ENCODE measurements around the gene UBA5. TPM values are rescaled to one million over a fixed set of nuclear protein-coding genes. Genes with fewer than 3 reads are reported as not detected.

The UBA5 gene
- polyA plus RNA-seq, 3 donors, result 9.3 to 19.5 (median 13.8) TPM

- Histone ChIP-seq H3K27ac (ENCODE audit: low read depth in 1 of 2, low read length in 2 of 2) (no peak overlapping the region), H3K79me2 (ENCODE audit: insufficient read depth, low read length) (no peaks in the 10 kb centered on the region), H3K9ac (ENCODE audit: insufficient read depth, low read length, poor library complexity, severe bottlenecking) (no peak overlapping the region), H3K4me3 (replicated peaks in 1 of 3; ENCODE audit: low read depth in 2 of 3, low read length in 3 of 3) (no peak overlapping the region), H3K4me1 (ENCODE audit: control insufficient read depth in 1 of 2, insufficient read depth in 2 of 2, low read length in 2 of 2) (no peaks in the 10 kb centered on the region), H3K27me3 (ENCODE audit: control insufficient read depth in 2 of 2, insufficient read depth in 2 of 2, low read length in 2 of 2) (no peaks in the 10 kb centered on the region), H3K9me3 (replicated peaks in 1 of 2; ENCODE audit: control insufficient read depth in 1 of 2, insufficient read depth in 1 of 2, low read length in 2 of 2) (no peaks in the 10 kb centered on the region), H3K4me2 (replicated peaks; ENCODE audit: extremely low read depth, low read length, poor library complexity, severe bottlenecking) (no peak overlapping the region), H2AFZ (ENCODE audit: insufficient read depth, low read depth, low read length, poor library complexity, severe bottlenecking) (no peak overlapping the region), H3K36me3 (replicated peaks in 1 of 2; ENCODE audit: control insufficient read depth in 1 of 2, insufficient read depth in 2 of 2, low read length in 2 of 2) (peaks cover 51 to 92% of the 10 kb centered on the region in 2 donors), H4K20me1 (ENCODE audit: insufficient read depth, low read length) (no peaks in the 10 kb centered on the region)
- WGBS (ENCODE audit: insufficient coverage), result 100% methylated on average over 1 of the region's 6 CpGs
- no peaks in the 10 kb centered on the region for H3K27me3 Mint-ChIP-seq (ENCODE audit: low read depth in 3 of 3)
- H3K9me3 Mint-ChIP-seq, result no peaks in the 10 kb centered on the region
- intact Hi-C loops (cut with micrococcal nuclease), result no loop called here
- TF ChIP-seq, protein P1, sequence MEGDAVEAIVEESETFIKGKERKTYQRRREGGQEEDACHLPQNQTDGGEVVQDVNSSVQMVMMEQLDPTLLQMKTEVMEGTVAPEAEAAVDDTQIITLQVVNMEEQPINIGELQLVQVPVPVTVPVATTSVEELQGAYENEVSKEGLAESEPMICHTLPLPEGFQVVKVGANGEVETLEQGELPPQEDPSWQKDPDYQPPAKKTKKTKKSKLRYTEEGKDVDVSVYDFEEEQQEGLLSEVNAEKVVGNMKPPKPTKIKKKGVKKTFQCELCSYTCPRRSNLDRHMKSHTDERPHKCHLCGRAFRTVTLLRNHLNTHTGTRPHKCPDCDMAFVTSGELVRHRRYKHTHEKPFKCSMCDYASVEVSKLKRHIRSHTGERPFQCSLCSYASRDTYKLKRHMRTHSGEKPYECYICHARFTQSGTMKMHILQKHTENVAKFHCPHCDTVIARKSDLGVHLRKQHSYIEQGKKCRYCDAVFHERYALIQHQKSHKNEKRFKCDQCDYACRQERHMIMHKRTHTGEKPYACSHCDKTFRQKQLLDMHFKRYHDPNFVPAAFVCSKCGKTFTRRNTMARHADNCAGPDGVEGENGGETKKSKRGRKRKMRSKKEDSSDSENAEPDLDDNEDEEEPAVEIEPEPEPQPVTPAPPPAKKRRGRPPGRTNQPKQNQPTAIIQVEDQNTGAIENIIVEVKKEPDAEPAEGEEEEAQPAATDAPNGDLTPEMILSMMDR (IDR thresholded peaks at IDR 0.05), result no peak
- no peak for DNase-seq
- H3K27ac Mint-ChIP-seq, result peak overlapping the region in 1 of 7 donors; percentile 45
- peaks cover 57 to 65% of the 10 kb centered on the region in 2 donors for H3K36me3 Mint-ChIP-seq
- no peak overlapping the region for H3K4me3 Mint-ChIP-seq
- no peaks in the 10 kb centered on the region for H3K4me1 Mint-ChIP-seq
Measured at GRCh38 chr3:132710311-132710710, 50.2 kb downstream of the UBA5 start.

DNA sequence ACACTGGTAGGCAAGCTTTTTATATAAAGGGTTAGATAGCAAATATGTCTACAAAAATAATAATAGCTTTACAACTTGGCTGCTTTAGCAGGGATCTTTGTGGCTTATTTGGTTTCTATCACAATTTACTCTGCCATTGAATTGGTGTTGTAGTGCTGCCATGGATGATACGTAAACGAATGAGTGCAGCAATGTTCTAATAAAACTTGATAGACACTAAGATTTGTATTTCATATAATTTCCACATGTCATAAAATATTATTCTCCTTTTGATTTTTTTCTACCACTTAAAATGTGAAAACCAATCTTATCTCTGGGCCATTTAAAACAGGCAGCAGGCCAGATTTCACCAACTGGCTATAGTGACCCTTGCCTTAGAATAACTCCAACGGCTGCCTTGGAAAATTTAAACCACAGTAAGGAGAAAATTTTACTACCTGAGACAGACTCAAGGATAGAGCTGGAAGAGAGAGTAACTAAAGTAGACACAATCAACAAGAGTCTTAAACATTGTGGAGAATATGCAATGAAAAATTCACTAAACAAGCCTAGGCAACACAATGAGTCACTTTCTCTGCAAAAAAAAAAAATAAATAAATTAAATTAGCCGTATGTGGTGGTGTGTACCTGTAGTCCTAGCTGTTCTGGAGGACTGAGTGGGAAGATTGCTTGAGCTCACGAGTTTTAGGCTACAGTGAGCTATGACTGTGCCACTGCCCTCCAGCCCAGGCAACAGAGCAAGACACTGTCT, 54.0 kb downstream of the UBA5 start:
- Histone ChIP-seq H3K4me2 (replicated peaks; ENCODE audit: extremely low read depth, low read length, poor library complexity, severe bottlenecking) (no peak overlapping the region), H3K4me3 (replicated peaks in 1 of 3; ENCODE audit: low read depth in 2 of 3, low read length in 3 of 3) (no peak overlapping the region), H3K79me2 (ENCODE audit: insufficient read depth, low read length) (no peaks in the 10 kb centered on the region), H3K9ac (ENCODE audit: insufficient read depth, low read length, poor library complexity, severe bottlenecking) (no peak overlapping the region), H2AFZ (ENCODE audit: insufficient read depth, low read depth, low read length, poor library complexity, severe bottlenecking) (no peak overlapping the region), H3K9me3 (replicated peaks in 1 of 2; ENCODE audit: control insufficient read depth in 1 of 2, insufficient read depth in 1 of 2, low read length in 2 of 2) (no peaks in the 10 kb centered on the region), H3K36me3 (replicated peaks in 1 of 2; ENCODE audit: control insufficient read depth in 1 of 2, insufficient read depth in 2 of 2, low read length in 2 of 2) (peaks cover 52 to 93% of the 10 kb centered on the region in 2 donors), H3K4me1 (ENCODE audit: control insufficient read depth in 1 of 2, insufficient read depth in 2 of 2, low read length in 2 of 2) (no peaks in the 10 kb centered on the region), H3K27me3 (ENCODE audit: control insufficient read depth in 2 of 2, insufficient read depth in 2 of 2, low read length in 2 of 2) (no peaks in the 10 kb centered on the region), H3K27ac (ENCODE audit: low read depth in 1 of 2, low read length in 2 of 2) (no peak overlapping the region), H4K20me1 (ENCODE audit: insufficient read depth, low read length) (no peaks in the 10 kb centered on the region)
- H3K4me3 Mint-ChIP-seq, result no peak overlapping the region
- H3K27me3 Mint-ChIP-seq (ENCODE audit: low read depth in 3 of 3), result no peaks in the 10 kb centered on the region
- H3K36me3 Mint-ChIP-seq, result peaks cover 49 to 54% of the 10 kb centered on the region in 2 donors
- intact Hi-C loops (cut with micrococcal nuclease), result no loop called here
- no CpG with 5 or more reads among the region's 5 CpGs for whole genome bisulfite sequencing (ENCODE audit: insufficient coverage)
- peaks cover 2% of the 10 kb centered on the region for H3K4me1 Mint-ChIP-seq
- no peak overlapping the region for H3K27ac Mint-ChIP-seq
- DNase-seq, result no peak
- TF ChIP-seq, protein P1 (IDR thresholded peaks at IDR 0.05), result no peak
- no peaks in the 10 kb centered on the region for H3K9me3 Mint-ChIP-seq

All from CD14-positive monocyte (primary cell).